GM08714 (cell line): Measurements from ENCODE around the gene TSC22D3.
"Not testable (repeated sequence)": the region's sequence is repeated elsewhere in the genome, so short reads cannot be mapped to it uniquely, and the experiment has no call there.

ENCODE experiments used
- H3K4me3 ChIP-seq: fragments of 200-500 bp; sonication (Bioruptor generic); 2 replicates; pipeline ENCODE4 v1.5.1; 2014; ENCODE audit warnings: mild to moderate bottlenecking, low read length, inconsistent platforms
- ZNF274 ChIP-seq: IDR thresholded peaks from 2 replicates; pipeline ENCODE4 v1.6.1; 2012; ENCODE audit warnings: mild to moderate bottlenecking, low read depth, low read length

Gene TSC22D3

GRCh38 chrX:107677501-107677901 is 98.1 kb downstream of the TSC22D3 start:
- no peak for TF ChIP-seq ZNF274
- peak overlapping the region; percentile 85; the same call in 1 of the 2 replicates for H3K4me3 ChIP-seq

GRCh38 chrX:107676559-107677378 is 98.8 kb downstream of the TSC22D3 start:
- peak overlapping the region; percentile 85 for H3K4me3 ChIP-seq

GRCh38 chrX:107675823-107676555 is 99.6 kb downstream of the TSC22D3 start:
- peak overlapping the region; percentile 85 for H3K4me3 ChIP-seq
- no peak for TF ChIP-seq ZNF274

More at GRCh38 chrX:107676559-107677378, 98.8 kb downstream of the TSC22D3 start:
- TF ChIP-seq ZNF274 = no peak

- no peak for TF ChIP-seq ZNF274
- H3K4me3 ChIP-seq = peak overlapping the region; percentile 85
Observed at GRCh38 chrX:107675365-107675654, 100.3 kb downstream of the TSC22D3 start.

DNA sequence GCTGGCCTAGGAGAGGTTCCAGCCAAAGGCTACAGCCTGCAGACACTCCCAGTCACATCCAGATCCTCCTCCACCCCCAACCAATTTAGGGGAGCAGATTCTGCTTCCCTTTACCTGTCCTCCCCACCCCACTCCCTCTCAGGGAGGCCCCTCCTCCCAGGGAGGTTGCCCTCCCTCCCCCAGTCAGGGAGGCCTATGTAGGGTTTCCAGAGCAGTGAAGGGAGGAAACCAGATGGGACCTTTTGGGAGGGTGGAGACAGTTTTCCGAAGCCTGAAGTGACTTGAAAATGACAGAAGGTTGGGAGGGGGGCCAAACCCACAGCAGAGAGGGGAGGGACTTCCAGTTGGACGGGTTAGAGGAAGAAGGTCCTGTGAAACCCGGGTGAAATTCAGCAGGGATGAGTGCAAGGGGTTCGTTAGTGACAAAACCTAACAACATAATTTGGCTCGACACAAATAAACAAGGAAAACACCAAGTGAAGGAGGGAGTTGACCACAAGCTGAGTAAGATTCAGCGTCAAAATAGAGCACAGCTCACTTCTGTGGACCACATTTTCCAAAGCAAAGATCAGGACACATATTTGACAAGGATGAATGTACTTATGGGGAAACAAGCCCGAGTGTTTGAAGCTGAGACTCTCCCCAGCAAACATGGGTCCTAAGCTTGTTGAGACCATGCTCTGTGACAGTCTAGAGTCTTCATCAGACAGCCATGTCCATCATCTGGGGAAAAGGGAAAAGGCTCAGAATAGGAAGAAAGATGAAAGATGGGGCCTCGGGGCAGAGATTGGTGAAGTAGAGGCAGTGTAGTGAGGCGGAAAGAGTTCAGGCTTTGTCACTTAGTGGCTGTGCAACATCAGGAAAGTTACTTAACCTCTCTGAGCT is 100.9 kb downstream of the TSC22D3 start:
- H3K4me3 ChIP-seq = peak overlapping the region; percentile 85
- TF ChIP-seq ZNF274 = no peak

DNA sequence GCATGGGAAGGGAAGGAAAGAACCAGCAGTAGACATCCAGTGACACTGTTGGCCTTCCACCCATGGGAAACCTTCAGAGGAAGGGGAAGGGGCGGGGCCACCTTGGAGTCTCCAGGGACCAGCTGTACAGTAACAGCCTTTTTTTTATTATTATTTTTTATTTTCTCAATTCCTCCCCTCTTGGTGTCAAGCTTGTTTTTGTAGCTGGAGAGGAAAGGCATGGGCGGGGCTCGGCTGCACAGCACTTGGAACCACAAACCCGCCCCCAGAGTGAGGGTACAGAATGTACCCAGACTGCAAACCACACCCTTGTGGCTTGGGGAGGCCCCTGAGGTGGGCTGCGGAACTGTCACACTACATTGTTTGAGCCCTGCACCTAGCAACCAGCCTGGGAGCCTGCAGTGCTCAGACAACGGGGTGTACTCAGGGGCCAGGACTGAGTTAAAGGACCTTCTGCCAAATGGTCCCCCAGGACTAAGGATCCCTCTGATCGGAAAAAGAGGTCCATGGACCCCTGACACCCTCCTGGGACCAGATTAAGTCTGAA is 101.6 kb downstream of the TSC22D3 start:
- H3K4me3 ChIP-seq = no peak overlapping the region
- no peak for TF ChIP-seq ZNF274

DNA sequence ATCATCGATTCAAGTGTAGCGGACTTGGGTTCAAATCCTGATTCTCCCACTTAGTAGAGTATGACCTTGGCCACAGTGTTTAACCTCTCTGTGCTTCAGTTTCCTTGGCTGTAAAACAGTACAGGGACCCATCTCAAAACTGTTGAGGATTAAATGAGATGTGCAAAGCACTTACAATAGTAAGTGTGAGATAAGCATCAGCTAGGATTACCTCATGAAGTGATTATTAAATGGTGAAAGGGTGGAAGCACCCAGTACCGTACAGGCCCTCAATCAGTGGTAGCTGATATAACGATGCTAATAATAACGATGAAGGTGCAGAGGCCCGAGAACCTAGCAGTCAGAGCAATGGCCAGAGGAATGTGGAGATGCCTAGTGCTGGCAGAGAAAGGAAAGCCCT is 102.2 kb downstream of the TSC22D3 start:
- TF ChIP-seq ZNF274 = no peak
- no peak overlapping the region for H3K4me3 ChIP-seq

DNA sequence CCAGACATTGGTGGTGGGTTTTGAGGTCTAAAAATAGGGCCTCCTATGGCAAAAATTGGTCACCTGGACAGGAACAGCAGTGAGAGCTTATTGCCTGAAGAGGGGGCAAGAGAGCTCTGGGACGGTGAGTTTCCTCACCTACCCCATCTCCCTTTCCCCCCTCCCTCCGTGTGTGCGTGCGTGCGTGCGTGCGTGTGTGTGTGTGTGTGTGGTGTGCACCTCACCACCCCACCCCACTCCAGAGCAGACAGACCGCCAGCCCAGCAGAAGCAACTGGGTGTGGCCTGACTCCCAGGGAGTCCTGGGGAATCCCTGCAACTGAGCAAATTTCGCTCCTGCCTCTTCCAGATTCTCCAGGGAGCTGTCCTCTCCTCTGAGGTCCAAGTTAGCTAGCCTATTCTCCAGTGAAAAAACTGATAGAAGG is 102.6 kb downstream of the TSC22D3 start:
- H3K4me3 ChIP-seq = no peak overlapping the region
- no peak for TF ChIP-seq ZNF274

DNA sequence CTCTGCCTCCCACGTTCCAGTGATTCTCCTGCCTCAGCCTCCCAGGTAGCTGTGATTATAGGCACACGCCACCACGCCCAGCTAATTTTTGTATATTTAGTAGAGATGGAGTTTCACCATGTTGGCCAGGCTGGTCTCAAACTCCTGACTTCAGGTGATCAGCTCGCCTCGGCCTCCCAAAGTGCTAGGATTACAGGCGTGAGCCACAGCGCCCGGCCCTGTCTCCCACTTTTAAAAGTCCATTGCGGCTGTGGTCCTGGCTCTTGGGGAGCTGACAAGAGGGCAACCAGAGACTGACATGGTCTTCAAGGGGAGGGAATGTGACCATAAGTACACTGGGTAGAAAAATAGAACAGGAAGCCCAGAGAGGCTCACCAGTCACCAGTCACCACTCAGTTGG is 104.3 kb downstream of the TSC22D3 start:
- H3K4me3 ChIP-seq = not testable (repeated sequence)

- TF ChIP-seq ZNF274 = no peak
- no peak overlapping the region for H3K4me3 ChIP-seq
Observed at GRCh38 chrX:107669885-107670628, 105.5 kb downstream of the TSC22D3 start.

DNA sequence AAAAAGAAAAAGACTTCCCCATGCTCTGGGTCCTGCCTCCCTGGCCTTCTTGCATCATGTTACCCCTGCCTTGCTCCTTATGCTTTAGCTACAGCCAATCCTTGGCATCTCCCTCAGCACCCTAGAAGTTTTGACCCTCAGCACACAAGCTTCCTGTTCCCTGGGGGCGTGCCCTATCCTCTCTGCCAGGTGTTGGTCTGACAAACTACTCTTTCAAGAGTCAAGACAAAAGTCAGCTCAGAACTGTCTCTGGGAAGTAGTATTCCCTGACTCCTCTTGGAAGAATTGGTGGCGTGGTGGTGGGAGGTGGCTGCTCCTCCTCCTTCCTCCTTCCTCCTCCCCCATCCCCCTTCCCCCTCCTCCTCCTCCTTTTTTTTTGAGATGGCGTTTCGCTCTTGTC is 106.3 kb downstream of the TSC22D3 start:
- H3K4me3 ChIP-seq = no peak overlapping the region
- no peak for TF ChIP-seq ZNF274

GRCh38 chrX:107668710-107669109 is 106.9 kb downstream of the TSC22D3 start:
- H3K4me3 ChIP-seq = not testable (repeated sequence)

- TF ChIP-seq ZNF274 = no peak
- H3K4me3 ChIP-seq = no peak overlapping the region
Observed at GRCh38 chrX:107667426-107667825, 108.2 kb downstream of the TSC22D3 start.

GRCh38 chrX:107666931-107667330 is 108.7 kb downstream of the TSC22D3 start:
- TF ChIP-seq ZNF274 = no peak

More at GRCh38 chrX:107666931-107667330, 108.7 kb downstream of the TSC22D3 start:
- H3K4me3 ChIP-seq = no peak overlapping the region
